Activated naive CD8-positive, alpha-beta T cell treated with anti-CD3 and anti-CD28 coated beads, Interleukin-2, amount 50 U/mL, for 24 hours (primary cell): Measurements from ENCODE around the gene SPZ1.
"Not testable (repeated sequence)": the region's sequence is repeated elsewhere in the genome, so short reads cannot be mapped to it uniquely, and the experiment has no call there.

Source experiments
- ATAC-seq: fragments of 150-1000 bp; cut with Tn5 transposase; one replicate; pipeline ENCODE4 v1.10.0; 2021
- DNase-seq: peaks from one replicate; pipeline ENCODE4 v3.0.0; 2021
- H3K27ac Mint-ChIP-seq: one replicate; pipeline ENCODE4 v1.8.0; 2021; ENCODE audit warnings: mild to moderate bottlenecking, mixed read lengths
- H3K27me3 Mint-ChIP-seq: one replicate; pipeline ENCODE4 v1.8.0; 2021; ENCODE audit warnings: mixed read lengths
- H3K36me3 Mint-ChIP-seq: one replicate; pipeline ENCODE4 v1.8.0; 2021; ENCODE audit warnings: low read depth, mixed read lengths
- H3K4me1 Mint-ChIP-seq: one replicate; pipeline ENCODE4 v1.8.0; 2021; ENCODE audit warnings: mixed read lengths
- H3K4me3 Mint-ChIP-seq: one replicate; pipeline ENCODE4 v1.8.0; 2021; ENCODE audit warnings: mild to moderate bottlenecking, moderate library complexity, mixed read lengths
- H3K9me3 Mint-ChIP-seq: one replicate; pipeline ENCODE4 v1.8.0; 2021; ENCODE audit warnings: mixed read lengths

SPZ1 gene, protein sequence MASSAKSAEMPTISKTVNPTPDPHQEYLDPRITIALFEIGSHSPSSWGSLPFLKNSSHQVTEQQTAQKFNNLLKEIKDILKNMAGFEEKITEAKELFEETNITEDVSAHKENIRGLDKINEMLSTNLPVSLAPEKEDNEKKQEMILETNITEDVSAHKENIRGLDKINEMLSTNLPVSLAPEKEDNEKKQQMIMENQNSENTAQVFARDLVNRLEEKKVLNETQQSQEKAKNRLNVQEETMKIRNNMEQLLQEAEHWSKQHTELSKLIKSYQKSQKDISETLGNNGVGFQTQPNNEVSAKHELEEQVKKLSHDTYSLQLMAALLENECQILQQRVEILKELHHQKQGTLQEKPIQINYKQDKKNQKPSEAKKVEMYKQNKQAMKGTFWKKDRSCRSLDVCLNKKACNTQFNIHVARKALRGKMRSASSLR

DNA sequence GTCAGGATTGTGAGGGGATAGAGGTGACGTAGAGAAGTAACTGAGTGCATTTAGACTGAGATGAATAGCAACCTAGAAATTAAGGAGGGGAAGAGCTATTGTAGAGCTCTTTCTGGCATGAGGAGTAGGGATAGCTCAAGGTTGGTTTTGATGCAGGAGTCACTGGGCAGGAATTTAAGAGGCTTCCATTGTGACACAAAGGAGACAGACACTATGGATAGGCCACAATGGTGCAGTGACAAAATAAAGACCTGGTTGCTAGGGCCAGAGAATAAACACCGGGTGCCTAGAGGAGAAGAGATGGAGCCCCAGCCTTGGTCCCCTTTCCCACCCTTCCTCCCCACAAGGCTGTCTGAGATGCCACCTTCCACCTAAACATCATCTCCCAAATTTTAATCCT lies at the start of gene SPZ1:
SPZ1 (plus strand) TSS at position 301 of the 400 bp plus-strand sequence. CDS start 214 bp downstream, outside the sequence.
- H3K36me3 Mint-ChIP-seq, result no peaks in the 10 kb centered on the region
- no peaks in the 10 kb centered on the region for H3K4me1 Mint-ChIP-seq
- H3K27ac Mint-ChIP-seq, result no peak within 1 kb of the TSS
- no peak for ATAC-seq
- peaks cover 5% of the 10 kb centered on the region for H3K27me3 Mint-ChIP-seq
- no peaks in the 10 kb centered on the region for H3K9me3 Mint-ChIP-seq
- no peak within 1 kb of the TSS for H3K4me3 Mint-ChIP-seq
- DNase-seq, result no peak

DNA sequence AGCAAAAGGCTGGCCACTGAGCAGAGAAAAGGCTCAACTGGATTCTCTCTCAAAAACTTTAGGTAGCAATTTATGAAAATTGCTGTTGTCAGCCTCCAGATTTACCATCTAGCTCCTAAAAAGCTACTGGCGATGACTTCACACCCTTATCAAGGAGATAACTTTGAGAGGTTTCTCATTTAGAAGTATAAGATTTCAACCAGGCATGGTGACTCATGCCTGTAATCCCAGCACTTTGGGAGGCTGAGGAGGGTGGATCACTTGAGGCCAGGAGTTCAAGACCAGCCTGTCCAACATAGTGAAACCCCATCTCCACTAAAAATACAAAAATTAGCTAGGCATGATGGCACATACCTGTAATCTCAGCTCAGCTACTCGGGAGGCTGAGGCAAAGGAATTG lies 49.3 kb upstream of the SPZ1 start:
- H3K4me3 Mint-ChIP-seq, result peak overlapping the region; percentile 40
- not testable (repeated sequence) for DNase-seq, H3K9me3 Mint-ChIP-seq, ATAC-seq, H3K27me3 Mint-ChIP-seq, H3K36me3 Mint-ChIP-seq
- peaks cover 31% of the 10 kb centered on the region for H3K4me1 Mint-ChIP-seq
- peak overlapping the region; percentile 90 for H3K27ac Mint-ChIP-seq

DNA sequence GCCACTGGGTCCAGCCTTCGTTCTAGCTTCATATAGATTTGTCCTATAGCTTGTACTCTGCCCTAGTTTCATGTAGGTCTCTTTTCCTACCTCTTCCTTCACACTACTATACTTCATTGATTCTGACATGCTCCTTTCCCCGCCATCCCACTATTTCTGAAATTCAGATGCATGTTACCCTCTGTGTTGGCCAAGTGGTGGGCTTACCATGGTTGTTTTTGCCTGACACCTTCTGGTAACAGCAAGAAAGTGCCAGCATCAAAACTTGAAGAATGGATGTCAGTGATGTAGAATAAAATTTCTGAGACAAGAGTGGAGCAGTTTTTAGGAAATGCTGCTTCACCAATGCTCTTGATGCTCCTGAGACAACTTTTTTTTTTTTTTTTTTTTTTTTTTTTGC lies 44.5 kb upstream of the SPZ1 start:
- Mint-ChIP-seq H3K36me3 (no peaks in the 10 kb centered on the region), H3K27ac (no peak overlapping the region), H3K4me1 (peaks cover 15% of the 10 kb centered on the region), H3K27me3 (no peaks in the 10 kb centered on the region), H3K4me3 (no peak overlapping the region), H3K9me3 (no peaks in the 10 kb centered on the region)
- ATAC-seq, result peak; percentile 75
- DNase-seq, result no peak

DNA sequence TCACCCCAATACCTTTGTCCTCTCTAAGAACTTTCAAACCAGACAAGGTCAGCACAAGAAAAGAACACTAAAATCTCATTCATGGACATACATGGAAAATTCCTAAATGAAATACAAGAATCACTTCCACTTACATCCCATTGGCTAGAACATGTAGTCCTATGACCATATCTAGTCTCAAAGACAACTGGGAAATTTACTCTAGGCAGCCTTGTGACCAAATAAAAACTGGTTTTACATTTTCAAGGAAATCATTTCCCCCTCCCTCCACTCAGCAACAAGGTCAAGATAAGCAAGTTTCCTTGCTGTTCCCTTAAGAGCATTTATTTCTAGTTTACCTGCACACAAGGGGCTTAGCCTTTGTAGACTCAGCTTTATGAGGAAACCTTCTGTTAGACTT lies 43.6 kb upstream of the SPZ1 start:
- no peaks in the 10 kb centered on the region for H3K36me3 Mint-ChIP-seq
- ATAC-seq, result no peak
- H3K27me3 Mint-ChIP-seq, result no peaks in the 10 kb centered on the region
- H3K4me3 Mint-ChIP-seq, result no peak overlapping the region
- DNase-seq, result no peak
- no peak overlapping the region for H3K27ac Mint-ChIP-seq
- H3K4me1 Mint-ChIP-seq, result peaks cover 9% of the 10 kb centered on the region
- no peaks in the 10 kb centered on the region for H3K9me3 Mint-ChIP-seq

DNA sequence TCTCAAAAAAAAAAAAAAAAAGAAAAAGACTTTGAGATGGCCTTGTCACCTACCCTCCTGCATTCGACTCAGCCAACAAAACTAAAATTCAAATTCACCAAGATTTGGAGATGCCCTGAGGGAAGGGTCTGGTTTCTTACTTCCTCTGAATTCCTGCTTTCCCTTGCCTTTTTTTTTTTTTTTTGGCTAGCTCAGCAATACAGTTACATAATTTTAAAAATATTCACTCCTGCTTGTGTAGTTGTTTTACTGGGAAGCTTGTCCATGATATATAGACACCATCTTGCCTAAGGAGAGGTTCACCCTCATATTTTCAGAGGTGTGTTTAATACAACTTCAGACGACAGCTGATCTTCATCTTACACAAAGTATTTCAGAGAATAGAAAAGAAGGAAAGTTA lies 42.6 kb upstream of the SPZ1 start:
- DNase-seq (no peak), ATAC-seq (no peak)
- Mint-ChIP-seq H3K9me3 (no peaks in the 10 kb centered on the region), H3K36me3 (no peaks in the 10 kb centered on the region), H3K27ac (no peak overlapping the region), H3K4me3 (no peak overlapping the region), H3K4me1 (peaks cover 2% of the 10 kb centered on the region), H3K27me3 (no peaks in the 10 kb centered on the region)

DNA sequence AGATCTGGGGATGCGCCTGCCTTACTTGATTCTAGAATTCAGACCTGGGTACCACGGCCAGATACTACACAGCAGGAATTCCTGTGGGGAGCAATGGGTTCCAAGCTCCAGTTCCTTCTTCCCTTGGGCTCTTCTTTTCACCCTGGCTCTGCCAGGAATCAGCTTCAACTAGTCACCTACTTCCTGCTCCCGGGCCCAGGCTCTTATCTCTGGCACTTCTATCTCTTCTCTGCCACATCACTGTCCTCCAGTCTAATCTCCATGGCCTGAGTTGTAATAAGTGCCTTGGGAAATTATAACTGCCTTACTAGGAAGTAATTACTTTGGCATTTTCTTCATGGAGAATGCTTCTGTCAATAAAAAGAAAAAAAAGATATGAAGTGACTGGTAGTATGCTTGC lies 37.7 kb upstream of the SPZ1 start:
- DNase-seq (no peak), ATAC-seq (no peak)
- H3K4me1 Mint-ChIP-seq, result peaks cover 19% of the 10 kb centered on the region
- H3K27me3 Mint-ChIP-seq, result no peaks in the 10 kb centered on the region
- no peaks in the 10 kb centered on the region for H3K9me3 Mint-ChIP-seq
- no peak overlapping the region for H3K4me3 Mint-ChIP-seq
- H3K36me3 Mint-ChIP-seq, result no peaks in the 10 kb centered on the region
- no peak overlapping the region for H3K27ac Mint-ChIP-seq

DNA sequence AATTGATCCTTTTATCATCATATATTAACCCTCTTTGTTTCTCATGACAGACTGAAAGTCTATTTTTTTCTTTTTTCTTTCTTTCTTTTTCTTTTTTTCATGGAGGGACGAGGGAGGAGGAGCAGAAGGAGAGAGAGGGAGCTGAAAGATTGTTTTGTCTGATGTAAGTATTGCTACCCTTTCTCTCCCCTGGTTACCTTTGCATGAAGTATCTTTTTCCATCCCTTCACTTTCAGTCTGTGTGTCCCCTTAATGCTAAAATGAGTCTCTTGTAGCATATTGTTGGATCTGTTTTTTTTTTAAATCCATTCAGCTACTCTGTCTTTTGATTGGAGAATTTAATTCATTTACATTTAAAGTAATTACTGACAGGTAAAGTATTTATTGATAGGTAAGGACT lies 36.4 kb upstream of the SPZ1 start:
- ATAC-seq (peak; percentile 72), DNase-seq (no peak)
- Mint-ChIP-seq H3K4me1 (peaks cover 19% of the 10 kb centered on the region), H3K4me3 (no peak overlapping the region), H3K27me3 (no peaks in the 10 kb centered on the region), H3K9me3 (no peaks in the 10 kb centered on the region), H3K27ac (peak overlapping the region; percentile 52), H3K36me3 (no peaks in the 10 kb centered on the region)

DNA sequence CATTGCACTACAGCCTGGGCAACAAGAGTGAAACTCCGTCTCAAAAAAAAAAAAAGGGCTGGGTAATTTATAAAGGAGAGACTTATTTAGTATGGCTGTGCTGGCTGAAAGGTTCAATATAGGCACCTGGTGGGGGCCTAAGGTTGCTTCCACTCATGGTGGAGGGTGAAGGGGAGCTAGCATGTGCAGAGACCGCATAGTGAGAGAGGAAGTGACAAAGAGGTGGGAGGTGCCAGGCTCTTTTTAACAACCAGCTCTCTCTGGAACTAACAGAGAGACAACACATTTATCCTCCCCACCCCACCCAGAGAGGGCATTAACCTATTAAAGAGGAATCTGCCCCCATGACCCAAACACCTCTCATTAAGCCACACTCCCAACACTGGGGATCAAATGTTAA lies 35.1 kb upstream of the SPZ1 start:
- ATAC-seq, result peak; percentile 88
- peak overlapping the region; percentile 82 for H3K27ac Mint-ChIP-seq
- no peaks in the 10 kb centered on the region for H3K9me3 Mint-ChIP-seq
- no peak overlapping the region for H3K4me3 Mint-ChIP-seq
- H3K27me3 Mint-ChIP-seq, result no peaks in the 10 kb centered on the region
- H3K4me1 Mint-ChIP-seq, result peaks cover 19% of the 10 kb centered on the region
- no peaks in the 10 kb centered on the region for H3K36me3 Mint-ChIP-seq
- no peak for DNase-seq

DNA sequence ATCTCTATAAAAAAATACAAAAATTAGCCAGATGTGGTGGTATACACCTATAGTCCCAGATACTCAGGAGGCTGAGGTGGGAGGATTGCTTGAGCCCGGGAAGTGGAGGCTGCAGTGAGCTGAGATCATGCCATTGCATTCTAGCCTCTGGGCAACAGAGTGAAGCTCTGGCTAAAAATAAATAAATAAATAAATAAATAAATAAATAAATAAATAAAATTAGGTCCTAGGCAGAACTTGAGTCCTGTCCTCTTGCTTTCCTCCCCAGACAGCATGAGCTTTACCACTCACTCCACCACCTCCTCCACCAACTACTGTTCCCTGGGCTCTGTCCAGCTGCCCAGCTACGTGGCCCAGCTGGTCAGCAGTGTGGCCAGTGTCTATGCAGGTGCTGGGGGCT lies 31.6 kb upstream of the SPZ1 start:
- H3K4me3 Mint-ChIP-seq, result no peak overlapping the region
- DNase-seq, result no peak
- no peaks in the 10 kb centered on the region for H3K36me3 Mint-ChIP-seq
- H3K9me3 Mint-ChIP-seq, result no peaks in the 10 kb centered on the region
- peaks cover 16% of the 10 kb centered on the region for H3K4me1 Mint-ChIP-seq
- H3K27ac Mint-ChIP-seq, result no peak overlapping the region
- no peak for ATAC-seq
- no peaks in the 10 kb centered on the region for H3K27me3 Mint-ChIP-seq

DNA sequence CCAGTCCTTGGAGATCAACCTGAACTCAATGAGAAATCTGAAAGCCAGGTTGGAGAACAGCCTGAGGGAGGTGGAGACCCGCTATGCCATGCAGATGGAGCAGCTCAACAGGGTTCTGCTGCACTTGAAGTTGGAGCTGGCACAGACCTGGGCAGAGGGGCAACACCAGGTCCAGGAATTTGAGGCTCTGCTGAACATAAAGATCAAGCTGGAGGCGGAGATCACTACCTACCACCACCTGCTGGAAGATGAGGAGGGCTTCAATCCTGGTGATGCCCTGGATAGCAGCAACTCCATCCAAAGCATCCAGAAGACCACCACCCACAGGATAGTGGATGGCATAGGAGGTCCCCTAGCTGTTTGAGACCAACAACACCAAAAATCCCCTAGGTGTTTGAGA lies 30.5 kb upstream of the SPZ1 start:
- DNase-seq (no peak), ATAC-seq (no peak)
- Mint-ChIP-seq H3K4me1 (peaks cover 9% of the 10 kb centered on the region), H3K27me3 (no peaks in the 10 kb centered on the region), H3K9me3 (no peaks in the 10 kb centered on the region), H3K36me3 (no peaks in the 10 kb centered on the region), H3K27ac (no peak overlapping the region), H3K4me3 (no peak overlapping the region)

DNA sequence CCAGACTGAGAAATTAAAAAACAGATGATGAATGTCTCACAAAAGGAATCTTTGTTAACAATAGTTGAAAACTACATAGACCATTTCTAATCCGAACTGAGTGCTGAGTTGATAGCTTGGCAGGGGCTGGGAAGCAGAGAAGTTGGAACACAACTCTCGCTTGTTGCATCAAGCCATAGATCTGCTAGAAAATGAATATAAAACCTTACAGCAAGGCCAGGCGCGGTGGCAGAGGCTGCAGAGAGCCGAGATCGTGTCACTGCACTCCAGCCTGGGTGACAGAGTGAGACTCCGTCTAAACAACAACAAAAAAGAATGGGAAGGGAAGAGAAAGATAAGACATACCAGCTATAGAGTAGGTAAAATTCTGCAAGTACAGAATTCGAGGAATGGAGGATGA lies 28.0 kb upstream of the SPZ1 start:
- Mint-ChIP-seq H3K9me3 (no peaks in the 10 kb centered on the region), H3K27me3 (no peaks in the 10 kb centered on the region), H3K36me3 (no peaks in the 10 kb centered on the region), H3K4me3 (no peak overlapping the region), H3K27ac (no peak overlapping the region), H3K4me1 (no peaks in the 10 kb centered on the region)
- ATAC-seq, result no peak
- no peak for DNase-seq

DNA sequence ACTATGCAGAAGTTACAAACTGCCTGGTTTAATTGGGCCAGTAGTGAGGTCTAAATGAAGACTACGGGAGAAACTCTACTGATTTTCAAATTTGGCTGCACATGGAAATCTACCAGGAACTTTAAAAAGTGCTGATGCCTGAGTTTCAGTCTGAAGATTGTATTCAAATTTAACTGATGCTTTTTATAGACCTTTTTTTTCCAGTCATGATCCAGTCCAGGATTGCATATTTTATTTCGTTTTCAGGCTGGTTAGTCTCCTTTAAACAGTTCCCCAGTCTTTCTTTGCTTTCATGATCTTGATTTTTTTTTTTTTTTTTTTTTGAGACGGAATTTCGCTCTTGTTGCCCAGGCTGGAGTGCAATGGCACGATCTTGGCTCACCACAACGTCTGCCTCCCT lies 23.7 kb upstream of the SPZ1 start:
- no peak overlapping the region for H3K4me3 Mint-ChIP-seq
- DNase-seq (no peak), ATAC-seq (no peak)
- no peaks in the 10 kb centered on the region for H3K4me1 Mint-ChIP-seq
- H3K9me3 Mint-ChIP-seq, result no peaks in the 10 kb centered on the region
- H3K27ac Mint-ChIP-seq, result no peak overlapping the region
- H3K36me3 Mint-ChIP-seq, result no peaks in the 10 kb centered on the region
- H3K27me3 Mint-ChIP-seq, result no peaks in the 10 kb centered on the region

DNA sequence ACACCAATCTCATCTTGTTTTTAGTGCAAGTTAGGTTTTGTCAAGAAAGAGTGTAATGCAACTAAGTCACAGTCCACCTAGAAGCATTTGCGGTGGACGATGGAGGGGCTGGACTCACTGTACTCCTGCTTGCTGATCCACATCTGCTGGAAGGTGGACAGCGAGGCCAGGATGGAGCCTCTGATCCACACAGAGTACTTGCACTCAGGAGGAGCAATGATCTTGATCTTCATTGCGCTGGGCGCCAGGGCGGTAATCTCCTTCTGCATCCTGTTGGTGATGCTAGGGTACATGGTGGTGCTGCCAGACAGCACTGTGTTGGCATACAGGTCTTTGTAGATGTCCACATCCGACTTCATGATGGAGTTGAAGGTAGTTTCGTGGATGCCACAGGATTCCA lies 20.2 kb upstream of the SPZ1 start:
- no peaks in the 10 kb centered on the region for H3K4me1 Mint-ChIP-seq
- ATAC-seq (no peak), DNase-seq (no peak)
- no peak overlapping the region for H3K4me3 Mint-ChIP-seq
- no peaks in the 10 kb centered on the region for H3K9me3 Mint-ChIP-seq
- no peaks in the 10 kb centered on the region for H3K36me3 Mint-ChIP-seq
- H3K27me3 Mint-ChIP-seq, result no peaks in the 10 kb centered on the region
- H3K27ac Mint-ChIP-seq, result no peak overlapping the region

DNA sequence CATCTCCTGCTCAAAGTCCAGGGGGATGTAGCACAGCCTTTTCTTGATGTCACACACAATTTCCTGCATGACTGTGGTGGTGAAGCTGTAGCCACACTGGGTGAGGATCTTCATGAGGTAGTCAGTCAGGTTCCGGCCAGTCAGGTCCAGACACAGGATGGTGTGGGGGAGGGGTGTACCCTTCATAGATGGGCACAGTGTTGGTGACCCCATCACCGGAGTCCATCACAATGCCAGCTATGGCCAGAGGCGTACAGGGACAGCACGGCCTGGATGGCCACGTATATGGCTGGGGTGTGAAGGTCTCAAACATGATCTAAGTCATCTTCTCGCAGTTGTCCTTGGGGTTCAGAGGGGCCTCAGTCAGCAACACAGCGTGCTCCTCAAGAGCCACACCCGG lies 19.7 kb upstream of the SPZ1 start:
- H3K9me3 Mint-ChIP-seq, result no peaks in the 10 kb centered on the region
- DNase-seq, result no peak
- H3K36me3 Mint-ChIP-seq, result no peaks in the 10 kb centered on the region
- no peak for ATAC-seq
- no peak overlapping the region for H3K27ac Mint-ChIP-seq
- H3K4me3 Mint-ChIP-seq, result no peak overlapping the region
- H3K4me1 Mint-ChIP-seq, result no peaks in the 10 kb centered on the region
- H3K27me3 Mint-ChIP-seq, result no peaks in the 10 kb centered on the region

DNA sequence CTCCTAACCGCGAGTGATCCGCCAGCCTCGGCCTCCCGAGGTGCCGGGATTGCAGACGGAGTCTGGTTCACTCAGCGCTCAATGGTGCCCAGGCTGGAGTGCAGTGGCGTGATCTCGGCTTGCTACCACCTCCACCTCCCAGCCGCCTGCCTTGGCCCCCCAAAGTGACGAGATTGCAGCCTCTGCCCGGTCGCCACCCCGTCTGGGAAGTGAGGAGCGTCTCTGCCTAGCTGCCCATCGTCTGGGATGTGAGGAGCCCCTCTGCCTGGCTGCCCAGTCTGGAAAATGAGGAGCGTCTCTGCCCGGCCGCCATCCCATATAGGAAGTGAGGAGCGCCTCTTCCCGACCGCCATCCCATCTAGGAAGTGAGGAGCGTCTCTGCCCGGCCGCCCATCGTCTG lies 19.0 kb upstream of the SPZ1 start:
- not testable (repeated sequence) for H3K9me3 Mint-ChIP-seq, H3K27ac Mint-ChIP-seq, ATAC-seq, H3K4me1 Mint-ChIP-seq, H3K4me3 Mint-ChIP-seq, DNase-seq, H3K27me3 Mint-ChIP-seq, H3K36me3 Mint-ChIP-seq

DNA sequence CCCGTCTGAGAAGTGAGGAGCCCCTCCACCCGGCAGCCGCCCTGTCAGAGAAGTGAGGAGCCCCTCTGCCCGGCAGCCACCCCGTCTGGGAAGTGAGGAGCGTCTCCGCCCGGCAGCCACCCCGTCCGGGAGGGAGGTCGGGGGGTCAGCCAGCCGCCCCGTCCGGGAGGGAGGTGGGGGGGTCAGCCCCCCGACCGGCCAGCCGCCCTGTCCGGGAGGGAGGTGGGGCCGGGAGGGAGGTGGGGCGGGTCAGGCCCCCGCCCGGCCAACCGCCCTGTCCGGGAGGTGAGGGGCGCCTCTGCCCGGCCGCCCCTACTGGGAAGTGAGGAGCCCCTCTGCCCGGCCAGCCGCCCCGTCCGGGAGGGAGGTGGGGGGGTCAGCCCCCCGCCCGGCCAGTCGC lies 18.5 kb upstream of the SPZ1 start:
- not testable (repeated sequence) for H3K27me3 Mint-ChIP-seq, DNase-seq, H3K27ac Mint-ChIP-seq, H3K9me3 Mint-ChIP-seq, ATAC-seq, H3K4me3 Mint-ChIP-seq, H3K36me3 Mint-ChIP-seq, H3K4me1 Mint-ChIP-seq
